DOHH2 (cell line): ENCODE data around the gene CHD6.

ENCODE experiments used
- EZH2phosphoT487 ChIP-seq: fragments of 200-600 bp; sonication (generic); IDR thresholded peaks from 2 replicates; pipeline ENCODE4 v1.6.1; 2017; ENCODE audit warnings: borderline replicate concordance, mild to moderate bottlenecking, antibody characterized with exemption, low read length, moderate library complexity, mixed read lengths
- TF ChIP-seq, protein P1 (sequence below): fragments of 200-600 bp; sonication (generic); IDR thresholded peaks from one replicate; pipeline ENCODE4 v1.5.1; 2014; ENCODE audit warnings: antibody characterized with exemption, mild to moderate bottlenecking, low read depth, low read length; ENCODE audit not compliant: poor library complexity, severe bottlenecking

DNA sequence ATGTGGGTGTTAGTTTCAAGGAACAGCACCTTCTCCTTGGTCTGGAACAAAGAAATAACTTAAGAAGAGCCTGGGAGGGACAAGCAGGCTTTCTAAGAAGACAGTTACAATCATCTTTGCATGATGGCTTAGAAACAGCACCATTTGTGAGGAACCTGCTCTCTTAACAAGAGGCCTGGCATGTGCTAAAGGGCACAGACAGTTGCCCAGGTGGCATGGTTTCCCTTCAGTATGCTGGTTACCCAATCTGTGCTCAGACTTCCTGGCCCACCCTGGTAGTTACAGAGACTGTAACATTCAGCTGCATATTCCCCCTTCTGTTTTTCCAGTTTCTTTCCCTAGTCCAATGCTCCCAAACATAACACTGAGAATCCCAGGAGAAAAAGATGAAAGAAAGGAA is 84.0 kb downstream of the CHD6 start:
- TF ChIP-seq, protein P1, sequence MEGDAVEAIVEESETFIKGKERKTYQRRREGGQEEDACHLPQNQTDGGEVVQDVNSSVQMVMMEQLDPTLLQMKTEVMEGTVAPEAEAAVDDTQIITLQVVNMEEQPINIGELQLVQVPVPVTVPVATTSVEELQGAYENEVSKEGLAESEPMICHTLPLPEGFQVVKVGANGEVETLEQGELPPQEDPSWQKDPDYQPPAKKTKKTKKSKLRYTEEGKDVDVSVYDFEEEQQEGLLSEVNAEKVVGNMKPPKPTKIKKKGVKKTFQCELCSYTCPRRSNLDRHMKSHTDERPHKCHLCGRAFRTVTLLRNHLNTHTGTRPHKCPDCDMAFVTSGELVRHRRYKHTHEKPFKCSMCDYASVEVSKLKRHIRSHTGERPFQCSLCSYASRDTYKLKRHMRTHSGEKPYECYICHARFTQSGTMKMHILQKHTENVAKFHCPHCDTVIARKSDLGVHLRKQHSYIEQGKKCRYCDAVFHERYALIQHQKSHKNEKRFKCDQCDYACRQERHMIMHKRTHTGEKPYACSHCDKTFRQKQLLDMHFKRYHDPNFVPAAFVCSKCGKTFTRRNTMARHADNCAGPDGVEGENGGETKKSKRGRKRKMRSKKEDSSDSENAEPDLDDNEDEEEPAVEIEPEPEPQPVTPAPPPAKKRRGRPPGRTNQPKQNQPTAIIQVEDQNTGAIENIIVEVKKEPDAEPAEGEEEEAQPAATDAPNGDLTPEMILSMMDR = no peak
- no peak for TF ChIP-seq EZH2phosphoT487
